GM12875 (cell line): Measurements from ENCODE around the gene PLEKHB2.

Experiments used
- H3K4me3 ChIP-seq: one replicate; pipeline ENCODE4 v1.5.1; 2011; ENCODE audit warnings: low read depth, low read length, control low read depth
- TF ChIP-seq, protein P1 (sequence below): IDR thresholded peaks from 2 replicates; pipeline ENCODE4 v1.5.1; 2011; ENCODE audit warnings: low read depth, mild to moderate bottlenecking, control low read depth, inconsistent platforms, low read length, moderate library complexity, borderline replicate concordance; ENCODE audit not compliant: insufficient read depth

The PLEKHB2 gene

GRCh38 chr2:131105156-131105949 lies at the start of gene PLEKHB2:
Gene PLEKHB2 (plus strand): TSS chr2:131105336. CDS start chr2:131120942, 15,606 bp downstream.
- peak within 1 kb of the TSS; percentile 67 for H3K4me3 ChIP-seq
- TF ChIP-seq, protein P1, sequence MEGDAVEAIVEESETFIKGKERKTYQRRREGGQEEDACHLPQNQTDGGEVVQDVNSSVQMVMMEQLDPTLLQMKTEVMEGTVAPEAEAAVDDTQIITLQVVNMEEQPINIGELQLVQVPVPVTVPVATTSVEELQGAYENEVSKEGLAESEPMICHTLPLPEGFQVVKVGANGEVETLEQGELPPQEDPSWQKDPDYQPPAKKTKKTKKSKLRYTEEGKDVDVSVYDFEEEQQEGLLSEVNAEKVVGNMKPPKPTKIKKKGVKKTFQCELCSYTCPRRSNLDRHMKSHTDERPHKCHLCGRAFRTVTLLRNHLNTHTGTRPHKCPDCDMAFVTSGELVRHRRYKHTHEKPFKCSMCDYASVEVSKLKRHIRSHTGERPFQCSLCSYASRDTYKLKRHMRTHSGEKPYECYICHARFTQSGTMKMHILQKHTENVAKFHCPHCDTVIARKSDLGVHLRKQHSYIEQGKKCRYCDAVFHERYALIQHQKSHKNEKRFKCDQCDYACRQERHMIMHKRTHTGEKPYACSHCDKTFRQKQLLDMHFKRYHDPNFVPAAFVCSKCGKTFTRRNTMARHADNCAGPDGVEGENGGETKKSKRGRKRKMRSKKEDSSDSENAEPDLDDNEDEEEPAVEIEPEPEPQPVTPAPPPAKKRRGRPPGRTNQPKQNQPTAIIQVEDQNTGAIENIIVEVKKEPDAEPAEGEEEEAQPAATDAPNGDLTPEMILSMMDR, result no peak

DNA sequence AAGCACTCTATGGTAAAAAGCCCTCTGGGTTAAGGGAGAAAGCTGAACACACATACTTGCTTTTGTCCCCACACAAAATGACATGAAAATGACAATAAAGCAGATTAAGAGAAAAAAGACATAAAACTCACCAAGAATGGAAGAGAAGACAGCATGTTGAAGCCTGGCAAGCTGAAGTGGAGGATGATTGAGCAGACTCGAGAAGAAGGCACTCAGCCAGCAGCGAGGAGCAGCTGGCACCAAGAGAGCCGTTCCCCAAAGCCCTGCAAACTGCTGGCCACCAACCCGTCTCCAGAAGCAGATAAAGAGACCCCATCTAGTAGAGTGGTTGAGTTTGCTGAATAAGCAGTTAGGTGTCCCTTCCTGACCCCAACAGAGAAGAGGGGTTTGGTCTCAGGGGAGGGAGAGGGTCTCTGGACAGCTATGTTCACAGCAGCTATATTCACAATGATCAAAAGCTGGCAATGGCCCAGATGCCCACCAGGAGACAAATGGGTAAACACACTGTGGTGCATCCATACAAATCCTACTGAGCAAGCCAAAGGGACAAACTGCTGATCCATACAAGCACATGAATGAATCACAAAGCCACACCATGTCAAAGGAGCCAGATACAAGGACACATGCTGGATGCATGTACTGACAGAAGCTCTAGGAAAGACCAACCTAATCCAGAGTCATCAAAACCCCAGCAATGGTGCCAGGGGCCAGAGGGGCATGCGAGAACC lies 48.8 kb upstream of the PLEKHB2 start:
- no peak overlapping the region for H3K4me3 ChIP-seq
- TF ChIP-seq, protein P1, result no peak

DNA sequence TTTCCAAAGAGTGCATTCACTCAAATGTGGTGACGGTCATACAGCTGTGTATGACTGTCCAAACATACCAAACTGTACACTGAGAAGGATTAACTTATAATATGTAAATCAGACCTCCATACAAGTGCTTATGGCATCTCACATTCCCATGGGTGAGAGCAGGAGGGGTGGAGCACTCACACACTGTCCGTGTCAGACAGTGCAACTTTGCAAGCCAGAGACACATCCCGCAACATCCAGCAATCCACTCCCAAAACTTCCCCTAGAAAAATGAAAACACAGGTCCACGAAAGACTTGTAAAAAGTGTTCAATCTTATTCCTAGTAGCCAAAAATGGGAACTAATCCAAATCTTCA lies 48.2 kb upstream of the PLEKHB2 start:
- TF ChIP-seq, protein P1, result no peak
- no peak overlapping the region for H3K4me3 ChIP-seq

DNA sequence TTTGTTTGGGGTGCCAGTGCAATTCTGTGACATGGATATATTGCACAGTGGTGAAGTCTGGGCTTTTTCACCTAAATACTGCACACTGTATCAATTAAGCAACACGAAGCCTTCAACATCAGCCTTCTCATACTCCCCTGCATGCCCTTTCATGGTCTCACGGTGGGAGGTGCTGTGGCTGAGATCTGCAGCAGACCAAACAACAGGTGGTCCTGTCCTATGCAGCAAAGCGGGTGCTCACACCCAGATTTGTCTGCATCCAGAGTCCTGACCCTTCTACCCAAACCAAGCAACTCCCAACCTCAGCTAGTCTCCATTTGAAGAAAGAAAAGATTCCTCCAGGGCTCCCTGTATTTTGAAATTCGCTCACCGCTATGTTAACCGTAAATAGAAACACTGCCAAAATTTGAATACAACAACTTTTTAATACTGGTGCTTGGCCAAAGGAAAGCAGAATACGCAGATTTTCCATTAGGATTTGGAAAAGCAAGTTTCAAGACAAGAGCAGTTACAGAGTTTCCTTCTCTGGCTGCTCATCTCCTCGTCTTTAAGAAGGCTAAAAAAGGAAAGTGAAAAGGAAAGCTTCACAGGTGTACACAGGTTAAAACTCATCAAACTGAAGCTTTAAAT lies 46.8 kb upstream of the PLEKHB2 start:
- TF ChIP-seq, protein P1, result no peak
- no peak overlapping the region for H3K4me3 ChIP-seq

GRCh38 chr2:131058920-131059319 lies 46.2 kb upstream of the PLEKHB2 start:
- TF ChIP-seq, protein P1, result no peak

GRCh38 chr2:131063501-131064283 lies 41.4 kb upstream of the PLEKHB2 start:
- TF ChIP-seq, protein P1, result no peak
- no peak overlapping the region for H3K4me3 ChIP-seq

More at GRCh38 chr2:131058920-131059319, 46.2 kb upstream of the PLEKHB2 start:
- no peak overlapping the region for H3K4me3 ChIP-seq
